Activated CD8-positive, alpha-beta memory T cell treated with anti-CD3 and anti-CD28 coated beads, Interleukin-2, amount 10 ng/mL, durations not matched to agents 7 days and 5 days (primary cell): ENCODE results near the gene YEATS2. TPM values are rescaled to one million over a fixed set of nuclear protein-coding genes. Genes with fewer than 3 reads are reported as not detected.

Source experiments
- ATAC-seq: fragments of 150-1000 bp; cut with Tn5 transposase; one replicate; pipeline ENCODE4 v1.10.0; 2021; ENCODE audit warnings: moderate library complexity
- CTCF ChIA-PET: fragments of 350-600 bp; sonication (Branson Sonifier 250); formaldehyde crosslinking; loops from one replicate; lab custom pipeline; 2021; ENCODE audit warnings: antibody characterized with exemption; lab: Charles Lee
- DNase-seq: peaks from one replicate; pipeline ENCODE4 v3.0.0-alpha.2; 2020
- H3K27ac Mint-ChIP-seq: one replicate; pipeline ENCODE4 v1.8.0; 2021; ENCODE audit warnings: mild to moderate bottlenecking, mixed read lengths
- H3K27me3 Mint-ChIP-seq: one replicate; pipeline ENCODE4 v1.8.0; 2021; ENCODE audit warnings: mixed read lengths
- H3K36me3 Mint-ChIP-seq: one replicate; pipeline ENCODE4 v1.8.0; 2021; ENCODE audit warnings: mild to moderate bottlenecking, mixed read lengths
- H3K4me1 Mint-ChIP-seq: one replicate; pipeline ENCODE4 v1.8.0; 2021; ENCODE audit warnings: mixed read lengths
- H3K4me3 Mint-ChIP-seq: one replicate; pipeline ENCODE4 v1.8.0; 2021; ENCODE audit warnings: mild to moderate bottlenecking, moderate library complexity, mixed read lengths
- H3K9me3 Mint-ChIP-seq: one replicate; pipeline ENCODE4 v1.8.0; 2022; ENCODE audit warnings: low read depth, mixed read lengths
- total RNA-seq, 2 experiments: library from RNA; stranded (reverse); gene quantifications; one replicate each; pipeline ENCODE4 v1.2.3, GENCODE V29; 2021

Gene YEATS2
- total RNA-seq, 2 experiments from 2014 or later: 49.4 to 65.6 TPM

DNA sequence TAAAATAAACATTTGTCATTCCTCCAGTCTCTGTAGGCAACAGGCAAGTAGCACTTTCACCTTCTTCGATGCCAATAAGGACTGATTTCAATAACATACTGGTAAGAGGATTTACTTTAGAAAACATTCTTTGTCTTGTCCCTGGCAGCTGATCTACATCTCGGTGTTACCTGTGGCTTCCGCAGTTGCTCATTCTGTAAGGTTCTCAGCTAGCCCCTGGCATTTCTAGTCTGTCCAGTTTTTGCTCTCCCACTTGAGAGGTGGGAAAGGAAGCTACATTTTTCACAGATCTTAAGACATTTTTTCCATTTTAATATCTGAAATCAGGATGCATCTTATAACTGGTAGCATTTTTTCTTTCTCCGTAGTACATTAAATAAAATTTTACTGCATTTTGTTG, 147.5 kb downstream of the YEATS2 start:
- peaks cover 3% of the 10 kb centered on the region for H3K4me1 Mint-ChIP-seq
- ATAC-seq (no peak), DNase-seq (no peak)
- H3K4me3 Mint-ChIP-seq: no peak overlapping the region
- H3K27me3 Mint-ChIP-seq: no peaks in the 10 kb centered on the region
- no peak overlapping the region for H3K27ac Mint-ChIP-seq
- H3K9me3 Mint-ChIP-seq: no peaks in the 10 kb centered on the region
- CTCF ChIA-PET: no interaction called here
- peaks cover 24% of the 10 kb centered on the region for H3K36me3 Mint-ChIP-seq

DNA sequence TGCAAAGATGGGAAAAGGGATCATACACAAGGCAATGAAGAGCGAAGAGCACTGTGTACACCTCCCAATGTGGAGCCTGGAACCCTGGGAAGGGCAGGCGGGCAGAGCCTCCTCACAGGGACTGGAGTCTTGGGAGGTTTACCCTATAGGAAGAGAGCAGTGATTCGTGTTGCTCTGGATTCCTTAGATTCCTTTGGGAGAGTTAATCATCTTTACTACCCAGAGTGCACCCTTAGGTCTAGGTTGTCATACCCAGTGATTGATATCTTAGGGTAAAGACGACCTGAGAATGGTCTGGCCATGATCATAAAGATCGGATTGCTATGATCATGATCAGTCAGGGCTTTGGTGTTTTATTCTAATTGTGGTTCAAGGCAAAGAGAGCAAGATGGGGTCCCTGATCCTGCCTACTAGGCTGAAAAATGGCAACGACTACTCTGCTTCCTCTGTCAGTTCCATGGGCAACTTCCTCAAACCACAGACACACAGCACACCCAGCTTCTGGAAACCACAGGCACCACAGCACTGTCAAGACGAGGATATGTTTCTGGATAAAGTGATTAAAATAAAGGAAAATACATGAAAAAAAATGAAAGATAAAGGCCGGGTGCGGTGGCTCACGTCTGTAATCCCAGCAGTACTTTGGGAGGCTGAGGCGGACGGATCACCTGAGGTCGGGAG, 148.2 kb downstream of the YEATS2 start:
- Mint-ChIP-seq H3K27me3 (no peaks in the 10 kb centered on the region), H3K4me3 (no peak overlapping the region), H3K27ac (no peak overlapping the region), H3K36me3 (peaks cover 26% of the 10 kb centered on the region), H3K4me1 (peaks cover 3% of the 10 kb centered on the region), H3K9me3 (no peaks in the 10 kb centered on the region)
- no peak for ATAC-seq
- CTCF ChIA-PET: no interaction called here
- no peak for DNase-seq

DNA sequence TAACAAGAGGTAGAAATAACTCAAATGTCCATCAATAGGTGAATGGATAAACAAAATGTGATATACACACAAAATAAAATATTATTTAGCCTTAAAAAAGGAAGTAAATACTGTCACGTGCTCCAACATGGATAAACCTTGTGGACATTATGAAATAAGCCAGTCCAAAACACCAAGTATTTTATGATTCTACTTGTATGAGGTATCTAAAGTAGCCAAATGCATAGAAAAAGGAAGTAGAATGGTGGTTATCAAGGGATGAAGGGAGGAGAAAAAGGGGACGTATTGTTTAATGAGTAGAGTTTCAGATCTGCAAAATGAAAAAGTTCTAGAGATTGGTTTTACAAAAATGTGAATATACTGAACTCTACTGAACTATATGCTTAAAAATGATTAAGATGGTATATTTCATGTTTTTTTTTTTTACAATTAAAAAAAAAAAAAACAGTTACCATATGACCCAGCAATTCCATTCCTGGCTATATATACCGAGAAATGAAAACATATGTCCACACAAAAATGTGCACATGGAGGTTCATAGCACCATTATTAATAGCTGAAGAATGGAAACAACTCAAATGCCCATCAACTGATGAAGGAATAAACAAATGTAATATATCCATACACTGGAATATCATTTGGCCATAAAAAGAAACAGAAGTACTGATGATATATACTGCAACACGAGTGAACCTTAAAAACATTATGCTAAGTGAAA, 156.9 kb downstream of the YEATS2 start:
- Mint-ChIP-seq H3K4me3 (no peak overlapping the region), H3K27ac (no peak overlapping the region), H3K27me3 (no peaks in the 10 kb centered on the region), H3K36me3 (peaks cover 35% of the 10 kb centered on the region), H3K4me1 (peaks cover 2% of the 10 kb centered on the region), H3K9me3 (no peaks in the 10 kb centered on the region)
- ATAC-seq (no peak), DNase-seq (no peak)
- CTCF ChIA-PET: no interaction called here

- ATAC-seq (no peak), DNase-seq (no peak)
- H3K36me3 Mint-ChIP-seq: peaks cover 39% of the 10 kb centered on the region
- H3K9me3 Mint-ChIP-seq: no peaks in the 10 kb centered on the region
- peaks cover 2% of the 10 kb centered on the region for H3K4me1 Mint-ChIP-seq
- H3K4me3 Mint-ChIP-seq: no peak overlapping the region
- CTCF ChIA-PET: interaction anchor here (0.7 kb wide), 1 partner anchor 27 kb away, joined by 3 read pairs; the partner anchor contains the start of gene PARL
- H3K27ac Mint-ChIP-seq: no peak overlapping the region
- H3K27me3 Mint-ChIP-seq: no peaks in the 10 kb centered on the region
These were observed 160.3 kb downstream of the YEATS2 start for GRCh38 chr3:183857863-183858262.

Other genes starting within 250 kb of the YEATS2 start
- gene KLHL6, start 142.1 kb upstream of the YEATS2 start, total RNA-seq: 10 to 100 TPM; 30.9 to 31.5 TPM
- gene KLHL24, start 62.2 kb upstream of the YEATS2 start, total RNA-seq: 10 to 100 TPM; 14.4 to 16.9 TPM
- under 1 TPM; 0.47 to 0.70 TPM for gene MAP6D1, start 127.8 kb downstream of the YEATS2 start, total RNA-seq
- gene PARL, start 187.1 kb downstream of the YEATS2 start, total RNA-seq: 10 to 100 TPM; 48.2 to 62.3 TPM